Panc1 (cell line): Measurements from ENCODE around the gene CACNA1E. TPM values are rescaled to one million over a fixed set of nuclear protein-coding genes. Genes with fewer than 3 reads are reported as not detected.

Experiments used
- ATAC-seq: fragments of 200-7000 bp; cut with Tn5 transposase; 2 replicates; pipeline ENCODE4 v1.9.1; 2020; ENCODE audit warnings: mild to moderate bottlenecking, moderate library complexity
- BruUV-seq: library from RNA; stranded (reverse); fragments of 400-500 nt; replicated peaks from 2 replicates; lab custom pipeline; 2021; lab: Mats Ljungman, UMichigan
- CTCF ChIA-PET: fragments of 300-600 bp; sonication (Branson Sonifier 250); formaldehyde crosslinking; loops from one replicate; lab custom pipeline; 2022; ENCODE audit warnings: antibody characterized with exemption; lab: Charles Lee
- POLR2A ChIA-PET: fragments of 300-600 bp; sonication (Branson Sonifier 250); formaldehyde crosslinking; loops from one replicate; lab custom pipeline; 2022; ENCODE audit warnings: antibody characterized with exemption; lab: Charles Lee
- DNase-seq: peaks from one replicate; pipeline ENCODE4 v3.0.0-alpha.2; 2010; ENCODE audit warnings: low read depth, low spot score
- H3K27ac ChIP-seq: 2 replicates; pipeline ENCODE4 v1.5.1; 2011; ENCODE audit warnings: mild to moderate bottlenecking, low read length, inconsistent platforms
- H3K27me3 ChIP-seq: fragments of 200-500 bp; sonication (Bioruptor generic); 2 replicates; pipeline ENCODE4 v1.6.0; 2014; ENCODE audit warnings: low read length, inconsistent platforms; ENCODE audit not compliant: control insufficient read depth, insufficient read depth
- H3K36me3 ChIP-seq: fragments of 200-500 bp; sonication (Bioruptor generic); 2 replicates; pipeline ENCODE4 v1.5.1; 2014; ENCODE audit warnings: inconsistent platforms, mild to moderate bottlenecking, low read length, moderate library complexity; ENCODE audit not compliant: control insufficient read depth, insufficient read depth
- H3K4me1 ChIP-seq: 2 replicates; pipeline ENCODE4 v1.5.1; 2011; ENCODE audit warnings: inconsistent platforms, mild to moderate bottlenecking, low read length, moderate library complexity; ENCODE audit not compliant: control insufficient read depth, insufficient read depth
- H3K4me3 ChIP-seq, 2 experiments: 2 replicates each; pipeline ENCODE4 v1.5.1; 2011 to 2012; ENCODE audit warnings: low read depth in 2 of 2, low read length in 2 of 2, mild to moderate bottlenecking in 2 of 2, inconsistent platforms in 1 of 2, moderate library complexity in 1 of 2
- H3K9me3 ChIP-seq: fragments of 200-500 bp; sonication (Bioruptor generic); 2 replicates; pipeline ENCODE4 v1.5.1; 2014; ENCODE audit warnings: low read depth, mild to moderate bottlenecking, inconsistent platforms, low read length, moderate library complexity; ENCODE audit not compliant: control insufficient read depth, insufficient read depth
- POLR2AphosphoS5 ChIP-seq: IDR thresholded peaks from 2 replicates; pipeline ENCODE4 v1.6.1; 2012; ENCODE audit warnings: mild to moderate bottlenecking, low read depth, low read length, moderate library complexity
- SIN3A ChIP-seq: IDR thresholded peaks from 2 replicates; pipeline ENCODE4 v1.6.1; 2012; ENCODE audit warnings: low read depth, mild to moderate bottlenecking, low read length, moderate library complexity, borderline replicate concordance; ENCODE audit not compliant: insufficient read depth
- TCF7L2 ChIP-seq: IDR thresholded peaks from 2 replicates; pipeline ENCODE4 v1.6.1; 2011; ENCODE audit warnings: mild to moderate bottlenecking, low read depth, low read length, inconsistent platforms
- in situ Hi-C: cut with HindIII; loops from 2 replicates; pipeline ENCODE4 v1.10.0; 2016; ENCODE audit warnings: low sequenced_read_pairs, low pct_unique_long_range_greater_than_20kb
- intact Hi-C: fragments of 100-400 bp; cut with micrococcal nuclease; formaldehyde crosslinking; loops from one replicate; pipeline ENCODE4 v1.10.0; 2022; ENCODE audit not compliant: unreplicated experiment
- total RNA-seq: library from RNA; stranded (reverse); gene quantifications from one replicate; pipeline ENCODE4 v1.2.1, GENCODE V29; 2021; ENCODE audit not compliant: unreplicated experiment
- TF ChIP-seq, protein P1 (sequence below), 2 experiments: IDR thresholded peaks; 2 replicates each; pipeline ENCODE4 v1.6.1; 2011 to 2012; ENCODE audit warnings: low read depth in 2 of 2, control low read depth in 1 of 2, low read length in 1 of 2, mild to moderate bottlenecking in 1 of 2, moderate library complexity in 1 of 2; ENCODE audit not compliant: insufficient read depth in 1 of 2
- TF ChIP-seq, protein P2 (sequence below): fragments of 450-650 bp; IDR thresholded peaks from 2 replicates; pipeline ENCODE4 v1.5.1; 2017; ENCODE audit warnings: mild to moderate bottlenecking

Gene CACNA1E
- total RNA-seq, 1 experiment from 2014 or later = not detected

DNA sequence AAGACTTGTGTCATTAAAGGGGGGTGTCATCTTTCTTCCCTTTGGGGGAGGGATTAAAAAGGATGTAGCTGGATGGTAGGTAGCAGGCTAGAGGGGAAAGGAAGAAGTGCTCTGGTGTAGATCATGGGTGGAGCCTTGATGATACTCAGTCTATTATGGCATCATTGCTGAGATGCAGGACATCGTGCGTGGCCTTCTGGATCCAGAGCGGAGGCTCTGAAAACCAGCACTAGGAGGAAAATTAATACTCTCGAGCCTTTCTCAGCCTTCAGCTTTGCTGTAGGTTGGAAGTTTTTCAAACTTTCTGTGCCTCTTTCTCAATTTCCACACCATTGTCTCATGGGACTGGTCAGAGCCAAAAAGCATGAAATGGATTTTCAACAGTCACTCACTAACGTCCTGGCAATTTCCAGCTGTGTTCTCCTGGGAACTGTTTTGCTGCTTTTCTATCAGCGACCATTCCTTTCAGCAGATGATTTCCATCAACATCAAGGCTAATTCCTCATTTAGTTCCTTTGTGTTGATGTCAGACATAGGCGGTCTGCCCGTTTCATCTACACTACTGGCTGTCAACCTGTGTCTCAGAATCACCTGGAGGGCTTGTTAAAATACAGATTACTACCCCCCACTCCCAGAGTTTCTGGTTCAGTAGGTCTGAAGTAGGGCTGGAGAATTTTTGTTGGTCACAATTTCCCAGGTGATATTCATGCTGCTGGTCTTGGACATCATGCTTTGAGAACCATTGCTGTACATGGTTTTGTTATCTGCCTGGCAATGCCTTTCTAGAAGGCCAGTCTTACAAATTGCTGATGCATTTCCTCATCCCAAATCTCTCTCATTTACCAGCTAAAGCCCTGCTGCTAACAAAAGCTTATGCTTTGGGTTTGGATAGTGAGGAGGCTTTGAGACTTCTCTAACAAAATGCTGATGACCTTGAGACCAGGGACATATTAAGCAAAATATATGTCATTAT is 7.7 kb downstream of the CACNA1E start:
- peaks cover 20% of the 10 kb centered on the region for H3K27me3 ChIP-seq
- no peak for DNase-seq
- H3K4me3 ChIP-seq = no peak overlapping the region
- BruUV-seq = no TSS peak
- ChIA-PET CTCF (no interaction called here), POLR2A (no interaction called here)
- ATAC-seq = no peak
- no peak for TF ChIP-seq TCF7L2
- TF ChIP-seq, protein P1, sequence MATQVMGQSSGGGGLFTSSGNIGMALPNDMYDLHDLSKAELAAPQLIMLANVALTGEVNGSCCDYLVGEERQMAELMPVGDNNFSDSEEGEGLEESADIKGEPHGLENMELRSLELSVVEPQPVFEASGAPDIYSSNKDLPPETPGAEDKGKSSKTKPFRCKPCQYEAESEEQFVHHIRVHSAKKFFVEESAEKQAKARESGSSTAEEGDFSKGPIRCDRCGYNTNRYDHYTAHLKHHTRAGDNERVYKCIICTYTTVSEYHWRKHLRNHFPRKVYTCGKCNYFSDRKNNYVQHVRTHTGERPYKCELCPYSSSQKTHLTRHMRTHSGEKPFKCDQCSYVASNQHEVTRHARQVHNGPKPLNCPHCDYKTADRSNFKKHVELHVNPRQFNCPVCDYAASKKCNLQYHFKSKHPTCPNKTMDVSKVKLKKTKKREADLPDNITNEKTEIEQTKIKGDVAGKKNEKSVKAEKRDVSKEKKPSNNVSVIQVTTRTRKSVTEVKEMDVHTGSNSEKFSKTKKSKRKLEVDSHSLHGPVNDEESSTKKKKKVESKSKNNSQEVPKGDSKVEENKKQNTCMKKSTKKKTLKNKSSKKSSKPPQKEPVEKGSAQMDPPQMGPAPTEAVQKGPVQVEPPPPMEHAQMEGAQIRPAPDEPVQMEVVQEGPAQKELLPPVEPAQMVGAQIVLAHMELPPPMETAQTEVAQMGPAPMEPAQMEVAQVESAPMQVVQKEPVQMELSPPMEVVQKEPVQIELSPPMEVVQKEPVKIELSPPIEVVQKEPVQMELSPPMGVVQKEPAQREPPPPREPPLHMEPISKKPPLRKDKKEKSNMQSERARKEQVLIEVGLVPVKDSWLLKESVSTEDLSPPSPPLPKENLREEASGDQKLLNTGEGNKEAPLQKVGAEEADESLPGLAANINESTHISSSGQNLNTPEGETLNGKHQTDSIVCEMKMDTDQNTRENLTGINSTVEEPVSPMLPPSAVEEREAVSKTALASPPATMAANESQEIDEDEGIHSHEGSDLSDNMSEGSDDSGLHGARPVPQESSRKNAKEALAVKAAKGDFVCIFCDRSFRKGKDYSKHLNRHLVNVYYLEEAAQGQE (IDR thresholded peaks at IDR 0.05; ENCODE audit: insufficient read depth in 1 of 2, low read depth in 2 of 2, low read length in 1 of 2) = no peak
- no peaks in the 10 kb centered on the region for H3K36me3 ChIP-seq
- H3K9me3 ChIP-seq = no peaks in the 10 kb centered on the region
- intact Hi-C loops = no loop called here
- no peaks in the 10 kb centered on the region for H3K4me1 ChIP-seq
- no peak overlapping the region for H3K27ac ChIP-seq
- in situ Hi-C loops = no loop called here

GRCh38 chr1:181493166-181493565 is 9.8 kb downstream of the CACNA1E start:
- Histone ChIP-seq H3K4me3 (no peak overlapping the region), H3K36me3 (no peaks in the 10 kb centered on the region), H3K9me3 (no peaks in the 10 kb centered on the region), H3K27ac (no peak overlapping the region), H3K27me3 (peaks cover 5% of the 10 kb centered on the region), H3K4me1 (no peaks in the 10 kb centered on the region)
- TF ChIP-seq, protein P2, sequence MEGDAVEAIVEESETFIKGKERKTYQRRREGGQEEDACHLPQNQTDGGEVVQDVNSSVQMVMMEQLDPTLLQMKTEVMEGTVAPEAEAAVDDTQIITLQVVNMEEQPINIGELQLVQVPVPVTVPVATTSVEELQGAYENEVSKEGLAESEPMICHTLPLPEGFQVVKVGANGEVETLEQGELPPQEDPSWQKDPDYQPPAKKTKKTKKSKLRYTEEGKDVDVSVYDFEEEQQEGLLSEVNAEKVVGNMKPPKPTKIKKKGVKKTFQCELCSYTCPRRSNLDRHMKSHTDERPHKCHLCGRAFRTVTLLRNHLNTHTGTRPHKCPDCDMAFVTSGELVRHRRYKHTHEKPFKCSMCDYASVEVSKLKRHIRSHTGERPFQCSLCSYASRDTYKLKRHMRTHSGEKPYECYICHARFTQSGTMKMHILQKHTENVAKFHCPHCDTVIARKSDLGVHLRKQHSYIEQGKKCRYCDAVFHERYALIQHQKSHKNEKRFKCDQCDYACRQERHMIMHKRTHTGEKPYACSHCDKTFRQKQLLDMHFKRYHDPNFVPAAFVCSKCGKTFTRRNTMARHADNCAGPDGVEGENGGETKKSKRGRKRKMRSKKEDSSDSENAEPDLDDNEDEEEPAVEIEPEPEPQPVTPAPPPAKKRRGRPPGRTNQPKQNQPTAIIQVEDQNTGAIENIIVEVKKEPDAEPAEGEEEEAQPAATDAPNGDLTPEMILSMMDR = no peak
- TF ChIP-seq SIN3A (no peak), TCF7L2 (no peak), POLR2AphosphoS5 (no peak)
- TF ChIP-seq, protein P1 (IDR thresholded peaks at IDR 0.05; ENCODE audit: insufficient read depth in 1 of 2, low read depth in 2 of 2, low read length in 1 of 2) = no peak
- POLR2A ChIA-PET = no interaction called here
- in situ Hi-C loops (no loop called here), intact Hi-C loops (no loop called here)
- DNase-seq (no peak), ATAC-seq (no peak)
- CTCF ChIA-PET = no interaction called here
- no TSS peak for BruUV-seq
